Liver (tissue), 9 donors: ENCODE measurements around the gene BCAR1. TPM values are rescaled to one million over a fixed set of nuclear protein-coding genes. Genes with fewer than 3 reads are reported as not detected.

ENCODE experiments used
- DNase-seq: peaks from one replicate; pipeline ENCODE4 v3.0.0-alpha.2; 2017; ENCODE audit warnings: low spot score
- H3K27ac ChIP-seq, 2 donors: one replicate each; pipeline ENCODE4 v1.7.0; 2013; ENCODE audit warnings: inconsistent platforms in 2 of 2, low read length in 2 of 2, control low read depth in 1 of 2, low read depth in 1 of 2, mild to moderate bottlenecking in 1 of 2
- H3K27me3 ChIP-seq, 4 donors: one replicate each; pipeline versions ENCODE4 v1.6.1 to v1.7.0; 2013; ENCODE audit warnings: low read length in 3 of 4, inconsistent platforms in 1 of 4, mild to moderate bottlenecking in 1 of 4, moderate library complexity in 1 of 4; ENCODE audit not compliant: control insufficient read depth in 4 of 4, insufficient read depth in 4 of 4
- H3K36me3 ChIP-seq, 4 donors: one replicate each; pipeline versions ENCODE4 v1.6.1 to v1.7.0; 2013; ENCODE audit warnings: low read length in 3 of 4, mild to moderate bottlenecking in 3 of 4, low read depth in 1 of 4, moderate library complexity in 1 of 4; ENCODE audit not compliant: control insufficient read depth in 4 of 4, insufficient read depth in 3 of 4
- H3K4me1 ChIP-seq, 4 donors: one replicate each; pipeline versions ENCODE4 v1.6.1 to v1.7.0; 2013; ENCODE audit warnings: low read length in 3 of 4, mild to moderate bottlenecking in 3 of 4, moderate library complexity in 1 of 4; ENCODE audit not compliant: control insufficient read depth in 4 of 4, insufficient read depth in 4 of 4
- H3K4me3 ChIP-seq, 3 donors: one replicate each; pipeline versions ENCODE4 v1.6.1 to v1.7.0; 2013; ENCODE audit warnings: low read length in 3 of 3, control low read depth in 1 of 3, low read depth in 1 of 3, mild to moderate bottlenecking in 1 of 3
- H3K9ac ChIP-seq, 2 donors: one replicate each; pipeline ENCODE4 v1.7.0; 2013; ENCODE audit warnings: low read length in 2 of 2, mild to moderate bottlenecking in 2 of 2, moderate library complexity in 2 of 2, control low read depth in 1 of 2, low read depth in 1 of 2
- H3K9me3 ChIP-seq, 4 donors: one replicate each; pipeline versions ENCODE4 v1.6.1 to v1.7.0; 2013; ENCODE audit warnings: low read length in 3 of 4; ENCODE audit not compliant: control insufficient read depth in 4 of 4
- ATF3 ChIP-seq: IDR thresholded peaks from 2 replicates; pipeline ENCODE4 v1.6.1; 2016; ENCODE audit warnings: antibody characterized with exemption
- CTCF ChIP-seq: fragments of 150-350 bp; IDR thresholded peaks from 2 replicates; pipeline ENCODE4 v1.5.1; 2017; ENCODE audit warnings: improper control_type of control experiment, low read depth, low read length; ENCODE audit not compliant: missing input control
- EGR1 ChIP-seq, 2 donors: IDR thresholded peaks; 2 replicates each; pipeline ENCODE4 v1.6.1; 2016 to 2018; ENCODE audit warnings: antibody characterized with exemption in 2 of 2, low read depth in 2 of 2
- FOXA1 ChIP-seq: IDR thresholded peaks from 2 replicates; pipeline ENCODE4 v1.6.1; 2016; ENCODE audit warnings: antibody characterized with exemption
- FOXA2 ChIP-seq: IDR thresholded peaks from 2 replicates; pipeline ENCODE4 v1.6.1; 2016; ENCODE audit warnings: antibody characterized with exemption
- HNF4A ChIP-seq, 2 donors: conservative IDR thresholded peaks; 2 replicates each; pipeline ENCODE4 v1.6.1; 2016; ENCODE audit warnings: antibody characterized with exemption in 2 of 2, mild to moderate bottlenecking in 2 of 2
- HNF4G ChIP-seq: IDR thresholded peaks from 2 replicates; pipeline ENCODE4 v1.6.1; 2016; ENCODE audit warnings: antibody characterized with exemption
- JUND ChIP-seq, 2 donors: IDR thresholded peaks; 2 replicates each; pipeline ENCODE4 v1.6.1; 2016; ENCODE audit warnings: antibody characterized with exemption in 2 of 2
- MAX ChIP-seq: IDR thresholded peaks from 2 replicates; pipeline ENCODE4 v1.6.1; 2016; ENCODE audit warnings: antibody characterized with exemption
- RAD21 ChIP-seq, 2 donors: IDR thresholded peaks; 2 replicates each; pipeline ENCODE4 v1.6.1; 2016; ENCODE audit warnings: antibody characterized with exemption in 2 of 2, mild to moderate bottlenecking in 2 of 2
- REST ChIP-seq: IDR thresholded peaks from 2 replicates; pipeline ENCODE4 v1.6.1; 2016; ENCODE audit warnings: antibody characterized with exemption, mild to moderate bottlenecking
- RXRA ChIP-seq, 2 donors: IDR thresholded peaks; 2 replicates each; pipeline ENCODE4 v1.6.1; 2017 to 2018; ENCODE audit warnings: antibody characterized with exemption in 2 of 2, mild to moderate bottlenecking in 1 of 2
- TAF1 ChIP-seq: conservative IDR thresholded peaks from 2 replicates; pipeline ENCODE4 v1.6.1; 2016; ENCODE audit warnings: antibody characterized with exemption, mild to moderate bottlenecking
- YY1 ChIP-seq: IDR thresholded peaks from 2 replicates; pipeline ENCODE4 v1.6.1; 2016; ENCODE audit warnings: antibody characterized with exemption, mild to moderate bottlenecking
- ZBTB33 ChIP-seq: IDR thresholded peaks from 2 replicates; pipeline ENCODE4 v1.6.1; 2016; ENCODE audit warnings: antibody characterized with exemption
- WGBS: extraction: QIAGEN DNeasy Blood & Tissue Kit; methylation state at CpG from one replicate; pipeline ENCODE4 v1.1.7; 2013; 5-methylcytosine and 5-hydroxymethylcytosine counted together
- polyA plus RNA-seq, 2 donors: library from polyadenylated mRNA; stranded (reverse) in 1 of 2; unstranded in 1 of 2; fragments of 200-250 nt in 1 of 2; fragments of >200 nt in 1 of 2; fragmentation: Nextera tagmentation in 1 of 2; extraction: Ambion mirVana in 1 of 2; gene quantifications; one replicate each; pipeline versions ENCODE4 v1.2.1 to v1.2.3, GENCODE V29; 2013 to 2015
- total RNA-seq, 2 donors: library from RNA; depleted of rRNA; stranded (reverse); fragments of >200 nt; gene quantifications; one replicate each; pipeline ENCODE4 v1.2.3, GENCODE V29; 2014
- donor health status: healthy.
- donor health status: healthy.
- donor health status: healthy.
- donor health status: healthy.
- donor health status: healthy.

Gene BCAR1
- total and polyA plus RNA-seq, 4 donors: 10.1 to 32.2 (median 20.2) TPM

GRCh38 chr16:75250809-75251279 is 580 bp downstream of the BCAR1 start:
- H3K9me3 ChIP-seq: no peaks in the 10 kb centered on the region
- TF ChIP-seq YY1: no peak
- TF ChIP-seq FOXA2: no peak
- no peak for TF ChIP-seq FOXA1
- TF ChIP-seq CTCF: no peak
- TF ChIP-seq HNF4G: no peak
- no peak for TF ChIP-seq JUND (IDR thresholded peaks at IDR 0.05)
- TF ChIP-seq MAX: no peak
- no peaks in the 10 kb centered on the region for H3K36me3 ChIP-seq
- peak overlapping the region; percentile 73 to 79 for H3K9ac ChIP-seq
- no peaks in the 10 kb centered on the region for H3K27me3 ChIP-seq
- H3K27ac ChIP-seq: peak overlapping the region; percentile 86 to 97
- peak; percentile 65 for DNase-seq
- WGBS: under 1% methylated on average over 59 of the region's 59 CpGs
- peaks cover 18 to 78% (median 47%) of the 10 kb centered on the region in 4 donors for H3K4me1 ChIP-seq
- H3K4me3 ChIP-seq: peak overlapping the region; percentile 65 to 88 (median 75)

- 2% methylated on average over 29 of the region's 29 CpGs for WGBS
- Histone ChIP-seq H3K4me3 (peak overlapping the region; percentile 65 to 88 (median 75)), H3K4me1 (peaks cover 23 to 83% (median 49%) of the 10 kb centered on the region in 4 donors), H3K27me3 (no peaks in the 10 kb centered on the region), H3K9ac (peak overlapping the region; percentile 63 to 79), H3K27ac (peak overlapping the region; percentile 86 to 97), H3K9me3 (no peaks in the 10 kb centered on the region), H3K36me3 (no peaks in the 10 kb centered on the region)
- no peak for DNase-seq
- TF ChIP-seq RAD21 (IDR thresholded peaks at IDR 0.05): peak in 1 of 2 donors; percentile 4
- TF ChIP-seq HNF4A (conservative IDR thresholded peaks at IDR 0.05): peak; percentile 20 to 24
- TF ChIP-seq RXRA (IDR thresholded peaks at IDR 0.05): peak in 1 of 2 donors; percentile 27
- TF ChIP-seq YY1: peak; percentile 47
- no peak for TF ChIP-seq ATF3
Observed at GRCh38 chr16:75250089-75250808, 1.2 kb downstream of the BCAR1 start.

GRCh38 chr16:75249441-75249840 is 2.0 kb downstream of the BCAR1 start:
- 81% methylated on average over 5 of the region's 5 CpGs for WGBS
- DNase-seq: no peak
- Histone ChIP-seq H3K4me1 (peaks cover 28 to 79% (median 48%) of the 10 kb centered on the region in 4 donors), H3K9ac (peak overlapping the region in 1 of 2 donors; percentile 66), H3K27ac (peak overlapping the region; percentile 51 to 97), H3K27me3 (no peaks in the 10 kb centered on the region), H3K36me3 (no peaks in the 10 kb centered on the region), H3K4me3 (peak overlapping the region in 1 of 3 donors; percentile 88), H3K9me3 (no peaks in the 10 kb centered on the region)
- no peak for TF ChIP-seq REST
- TF ChIP-seq RXRA (IDR thresholded peaks at IDR 0.05): no peak
- no peak for TF ChIP-seq ATF3
- no peak for TF ChIP-seq EGR1 (IDR thresholded peaks at IDR 0.05; ENCODE audit: low read depth in 2 of 2)
- TF ChIP-seq FOXA2: no peak
- no peak for TF ChIP-seq YY1
- TF ChIP-seq TAF1: no peak
- no peak for TF ChIP-seq MAX
- no peak for TF ChIP-seq RAD21 (IDR thresholded peaks at IDR 0.05)
- no peak for TF ChIP-seq HNF4A (conservative IDR thresholded peaks at IDR 0.05)
- no peak for TF ChIP-seq FOXA1
- no peak for TF ChIP-seq JUND (IDR thresholded peaks at IDR 0.05)
- no peak for TF ChIP-seq ZBTB33
